SK-N-SH treated with all-trans-retinoic acid at 6 μM for 48 hours (cell line): ENCODE data around the gene NAPG.

Experiments
- CSDC2 ChIP-seq: fragments of 250-450 bp; sonication (Bioruptor Pico); IDR thresholded peaks from 2 replicates; pipeline ENCODE4 v1.5.0; 2020; ENCODE audit warnings: mild to moderate bottlenecking, moderate library complexity
- ESRRG ChIP-seq: fragments of 250-450 bp; sonication (Bioruptor Pico); IDR thresholded peaks from 2 replicates; pipeline ENCODE4 v1.6.1; 2021; ENCODE audit warnings: mild to moderate bottlenecking
- OSR1 ChIP-seq: fragments of 250-450 bp; sonication (Bioruptor Pico); IDR thresholded peaks from 2 replicates; pipeline ENCODE4 v1.8.0; 2022; ENCODE audit warnings: moderate library complexity, mild to moderate bottlenecking, inconsistent platforms
- PPARA ChIP-seq: fragments of 250-450 bp; sonication (Bioruptor Pico); IDR thresholded peaks from 2 replicates; pipeline ENCODE4 v1.5.0; 2020; ENCODE audit warnings: mild to moderate bottlenecking, borderline replicate concordance
- ZFP30 ChIP-seq: fragments of 450-650 bp; formaldehyde crosslinking; IDR thresholded peaks from 2 replicates; pipeline ENCODE4 v1.5.0; 2022; ENCODE audit warnings: mild to moderate bottlenecking, moderate library complexity
- ZNF565 ChIP-seq: fragments of 450-650 bp; formaldehyde crosslinking; conservative IDR thresholded peaks from 2 replicates; pipeline ENCODE4 v1.5.0; 2020; ENCODE audit warnings: low read depth, mild to moderate bottlenecking, moderate library complexity
- ZNF8 ChIP-seq: fragments of 450-650 bp; formaldehyde crosslinking; IDR thresholded peaks from 2 replicates; pipeline ENCODE4 v1.5.0; 2020; ENCODE audit warnings: mild to moderate bottlenecking, moderate library complexity
- TF ChIP-seq, protein P1 (sequence below): fragments of 250-450 bp; sonication (Bioruptor Pico); IDR thresholded peaks from 2 replicates; pipeline ENCODE4 v1.8.0; 2020; ENCODE audit warnings: mild to moderate bottlenecking, moderate library complexity, borderline replicate concordance

- TF ChIP-seq CSDC2 (no peak), ZNF8 (no peak), ZNF565 (CRISPR knock-in tag) (no peak), ESRRG (no peak), ZFP30 (no peak), PPARA (CRISPR knock-in tag) (no peak), OSR1 (no peak)
- TF ChIP-seq, protein P1, sequence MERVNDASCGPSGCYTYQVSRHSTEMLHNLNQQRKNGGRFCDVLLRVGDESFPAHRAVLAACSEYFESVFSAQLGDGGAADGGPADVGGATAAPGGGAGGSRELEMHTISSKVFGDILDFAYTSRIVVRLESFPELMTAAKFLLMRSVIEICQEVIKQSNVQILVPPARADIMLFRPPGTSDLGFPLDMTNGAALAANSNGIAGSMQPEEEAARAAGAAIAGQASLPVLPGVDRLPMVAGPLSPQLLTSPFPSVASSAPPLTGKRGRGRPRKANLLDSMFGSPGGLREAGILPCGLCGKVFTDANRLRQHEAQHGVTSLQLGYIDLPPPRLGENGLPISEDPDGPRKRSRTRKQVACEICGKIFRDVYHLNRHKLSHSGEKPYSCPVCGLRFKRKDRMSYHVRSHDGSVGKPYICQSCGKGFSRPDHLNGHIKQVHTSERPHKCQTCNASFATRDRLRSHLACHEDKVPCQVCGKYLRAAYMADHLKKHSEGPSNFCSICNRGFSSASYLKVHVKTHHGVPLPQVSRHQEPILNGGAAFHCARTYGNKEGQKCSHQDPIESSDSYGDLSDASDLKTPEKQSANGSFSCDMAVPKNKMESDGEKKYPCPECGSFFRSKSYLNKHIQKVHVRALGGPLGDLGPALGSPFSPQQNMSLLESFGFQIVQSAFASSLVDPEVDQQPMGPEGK (CRISPR knock-in tag) = no peak
These were observed 66.1 kb downstream of the NAPG start for GRCh38 chr18:10591896-10592295.
